Eye (tissue), 1 donor: ENCODE results near the gene CSH2.

Experiments
- DNase-seq: peaks from one replicate; pipeline ENCODE4 v3.0.0-alpha.2; 2015

Gene CSH2

DNA sequence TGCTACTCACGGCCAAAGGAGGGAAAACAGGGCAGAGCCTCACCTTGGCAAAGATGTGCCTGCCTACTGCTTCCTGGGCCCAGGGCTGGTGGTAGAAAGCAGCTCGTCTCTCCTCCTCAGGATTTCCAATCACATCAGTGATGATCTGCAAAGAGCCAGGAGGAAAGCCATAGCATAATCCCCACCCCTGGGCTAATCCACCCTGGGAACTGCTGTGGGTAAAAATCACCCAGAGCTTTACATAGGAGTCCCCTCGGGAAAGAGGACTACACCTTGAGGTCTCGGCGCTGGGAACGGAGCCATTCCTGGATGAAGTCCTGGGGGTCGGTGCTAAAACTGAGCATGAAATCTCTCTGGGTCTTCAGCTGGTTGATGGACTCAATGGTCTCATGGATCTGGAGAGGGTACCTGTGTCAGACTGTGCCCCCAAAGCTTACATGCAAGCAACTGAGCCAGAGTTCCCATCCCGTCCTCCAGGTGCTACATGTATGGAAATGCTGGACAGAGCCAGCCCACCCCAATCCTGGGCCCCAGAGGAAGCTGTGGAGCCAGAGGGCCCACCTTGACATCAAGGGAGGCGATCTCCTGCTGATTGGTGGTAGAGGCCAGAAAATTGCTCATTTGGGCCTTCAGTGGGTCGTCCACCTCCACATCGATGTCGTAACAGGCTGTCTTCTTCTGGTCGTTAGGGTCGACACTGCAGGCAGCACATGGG is 40.3 kb downstream of the CSH2 start:
- DNase-seq, result no peak

DNA sequence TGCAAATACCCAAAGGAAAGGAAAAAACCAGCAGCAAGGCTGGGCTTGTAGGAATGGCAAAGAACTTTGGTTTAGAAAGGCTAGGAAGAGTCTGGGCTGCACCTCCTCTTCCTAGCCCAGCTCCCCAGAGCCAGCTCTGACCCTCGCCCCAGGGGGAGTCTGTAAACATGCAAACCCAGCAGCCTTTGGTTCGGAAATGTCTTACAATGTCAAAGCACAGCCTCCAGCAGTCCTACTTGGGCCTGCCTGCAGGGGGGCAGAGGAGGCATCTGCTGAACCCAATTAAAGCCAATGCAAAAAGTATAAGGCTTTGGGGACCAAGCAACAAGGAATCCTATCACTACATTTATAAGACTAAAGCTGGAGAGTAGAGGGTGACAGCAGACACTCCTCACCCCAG is 41.0 kb downstream of the CSH2 start:
- DNase-seq, result no peak

DNA sequence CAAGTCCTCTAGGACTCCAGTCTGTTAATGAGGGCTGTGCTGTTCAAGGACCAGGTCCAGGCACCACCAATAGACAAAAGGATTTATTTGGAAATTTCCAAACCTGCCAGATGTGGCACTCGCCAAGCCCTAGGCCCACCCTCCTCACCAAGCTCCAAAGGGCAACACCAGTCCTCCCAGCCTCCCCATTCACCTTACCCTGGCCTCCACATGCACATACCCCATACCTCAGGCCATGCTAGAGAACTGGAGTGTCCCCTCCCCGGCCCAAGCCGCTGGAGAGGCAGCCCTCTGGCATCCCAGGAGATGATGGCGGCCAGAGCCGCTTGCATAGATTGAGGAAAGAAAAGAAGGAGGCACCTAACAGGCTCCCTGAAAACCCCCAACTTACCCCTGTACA is 41.5 kb downstream of the CSH2 start:
- no peak for DNase-seq

DNA sequence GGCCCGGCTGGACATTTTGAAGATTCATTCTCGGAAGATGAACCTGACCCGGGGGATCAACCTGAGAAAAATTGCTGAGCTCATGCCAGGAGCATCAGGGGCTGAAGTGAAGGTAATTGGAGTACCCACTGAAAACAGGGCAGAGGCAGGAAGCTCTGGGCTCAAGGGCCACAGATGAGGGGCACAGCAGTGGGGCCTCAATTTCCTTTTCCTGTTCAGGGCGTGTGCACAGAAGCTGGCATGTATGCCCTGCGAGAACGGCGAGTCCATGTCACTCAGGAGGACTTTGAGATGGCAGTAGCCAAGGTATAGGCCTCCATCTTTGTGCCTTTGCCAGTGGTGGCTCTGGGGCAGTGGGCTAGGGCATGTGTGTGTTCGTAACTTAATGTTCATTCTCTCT is 42.0 kb downstream of the CSH2 start:
- DNase-seq, result no peak

DNA sequence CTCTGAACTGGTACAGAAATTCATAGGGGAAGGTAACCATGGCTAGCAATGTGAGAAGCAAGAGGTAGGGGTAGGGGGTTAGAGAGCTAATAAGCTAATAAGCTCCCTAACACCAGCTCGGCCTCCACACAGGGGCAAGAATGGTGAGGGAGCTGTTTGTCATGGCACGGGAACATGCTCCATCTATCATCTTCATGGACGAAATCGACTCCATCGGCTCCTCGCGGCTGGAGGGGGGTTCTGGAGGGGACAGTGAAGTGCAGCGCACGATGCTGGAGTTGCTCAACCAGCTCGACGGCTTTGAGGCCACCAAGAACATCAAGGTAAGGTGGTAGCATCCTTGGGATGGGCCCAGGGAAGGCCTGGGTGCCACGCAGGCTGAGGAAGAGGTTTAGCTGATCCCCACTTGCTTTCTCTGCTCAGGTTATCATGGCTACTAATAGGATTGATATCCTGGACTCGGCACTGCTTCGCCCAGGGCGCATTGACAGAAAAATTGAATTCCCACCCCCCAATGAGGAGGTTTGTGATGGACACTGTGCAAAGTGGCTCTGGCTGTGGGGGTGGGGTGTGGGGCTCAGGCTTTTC is 42.5 kb downstream of the CSH2 start:
- DNase-seq, result no peak

DNA sequence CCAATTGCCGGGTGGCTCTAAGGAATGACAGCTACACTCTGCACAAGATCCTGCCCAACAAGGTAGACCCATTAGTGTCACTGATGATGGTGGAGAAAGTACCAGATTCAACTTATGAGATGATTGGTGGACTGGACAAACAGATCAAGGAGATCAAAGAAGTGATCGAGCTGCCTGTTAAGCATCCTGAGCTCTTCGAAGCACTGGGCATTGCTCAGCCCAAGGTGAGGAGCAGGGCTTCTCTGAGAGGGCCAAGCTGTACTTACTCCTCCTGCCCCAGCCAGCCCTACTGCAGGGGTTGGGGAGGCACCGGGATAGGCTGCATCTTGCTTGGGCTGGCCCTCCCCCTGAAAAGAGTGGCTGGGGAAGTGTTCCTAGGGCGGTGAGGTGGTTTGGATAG is 43.2 kb downstream of the CSH2 start:
- no peak for DNase-seq

DNA sequence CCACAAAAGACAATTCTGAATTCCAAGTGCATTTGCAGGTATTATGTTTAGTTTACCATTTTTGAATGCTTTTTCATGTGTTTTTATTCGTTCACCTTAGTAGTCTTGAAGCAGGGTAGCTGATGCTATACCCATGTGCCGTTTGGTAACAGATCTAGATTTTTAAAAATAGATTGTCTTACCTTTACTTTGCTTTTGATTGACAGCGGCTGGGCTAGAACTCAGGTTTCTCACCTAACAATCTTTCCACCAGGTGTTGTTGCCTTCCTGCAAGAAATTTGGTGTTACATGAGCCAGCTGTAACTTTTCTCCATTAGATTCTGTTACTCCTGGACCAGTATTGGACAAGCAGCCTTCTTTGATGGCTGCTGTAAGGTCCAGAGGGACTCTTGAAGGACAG is 44.5 kb downstream of the CSH2 start:
- DNase-seq, result no peak

DNA sequence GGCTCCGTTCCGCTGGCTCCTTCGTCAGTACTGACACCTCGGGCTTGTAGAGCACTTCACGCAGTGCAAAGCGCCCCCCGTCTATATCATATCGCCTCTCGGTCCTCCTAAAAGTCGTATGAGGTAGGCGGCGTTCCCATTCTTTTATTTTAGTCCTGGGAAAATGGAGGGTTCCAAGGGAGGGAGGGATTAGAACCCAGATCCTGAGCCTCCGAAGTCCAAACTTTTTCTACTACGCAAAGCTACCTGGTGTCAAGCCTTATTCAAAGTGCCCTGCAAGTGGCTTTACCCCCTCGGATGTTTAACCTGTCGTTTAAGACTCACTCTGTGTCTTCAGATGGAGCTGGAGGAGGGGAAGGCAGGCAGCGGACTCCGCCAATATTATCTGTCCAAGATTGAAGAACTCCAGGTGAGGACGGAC is 45.7 kb downstream of the CSH2 start:
- no peak for DNase-seq

DNA sequence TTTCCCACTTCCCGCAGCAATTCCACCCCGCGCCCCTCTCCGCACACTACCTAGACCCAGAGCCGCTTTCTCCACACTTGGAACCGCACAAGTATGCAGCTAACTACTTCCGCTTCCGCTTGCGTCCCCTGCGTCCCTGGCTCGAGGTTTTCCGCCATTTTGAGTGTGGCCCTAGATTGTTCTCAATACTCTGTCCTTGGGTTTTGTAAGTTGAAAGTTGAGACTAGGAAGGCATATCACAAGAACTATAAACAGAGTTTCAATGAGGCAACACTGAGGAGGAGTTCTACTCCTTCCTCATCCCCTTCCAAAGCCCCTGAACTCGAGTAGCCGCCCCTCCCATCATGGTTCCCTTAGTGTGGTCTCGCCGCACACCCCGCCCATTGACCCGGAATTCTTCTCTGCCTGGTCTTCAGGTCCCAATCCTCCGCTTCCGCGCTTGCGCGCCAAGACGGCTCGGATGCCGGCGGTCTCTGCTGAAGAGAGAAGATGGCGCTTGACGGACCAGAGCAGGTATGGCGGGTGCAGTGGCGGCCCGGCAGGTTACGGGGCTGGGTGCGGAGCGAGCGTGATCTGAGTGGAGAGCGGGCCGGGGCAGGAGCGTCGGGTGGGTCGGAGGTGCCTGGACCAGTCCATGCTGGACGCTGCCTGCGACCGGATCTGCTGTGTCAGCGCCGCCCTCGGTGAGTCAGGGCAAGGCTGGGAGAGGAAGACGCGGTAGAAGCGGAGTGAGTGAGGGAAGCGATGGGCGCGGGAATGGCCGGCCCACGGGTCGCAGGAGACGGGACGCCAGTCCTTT is 46.3 kb downstream of the CSH2 start, which contains the start of the genes FTSJ3 and PSMC5:
Gene FTSJ3 (minus strand): TSS at position 662 of the 799 bp plus-strand sequence. CDS start 761 bp downstream, outside the sequence.
Gene PSMC5 (plus strand): TSS at position 430 of the 799 bp plus-strand sequence. CDS start 60 bp downstream, at position 490.
- DNase-seq, result peak; percentile 99

DNA sequence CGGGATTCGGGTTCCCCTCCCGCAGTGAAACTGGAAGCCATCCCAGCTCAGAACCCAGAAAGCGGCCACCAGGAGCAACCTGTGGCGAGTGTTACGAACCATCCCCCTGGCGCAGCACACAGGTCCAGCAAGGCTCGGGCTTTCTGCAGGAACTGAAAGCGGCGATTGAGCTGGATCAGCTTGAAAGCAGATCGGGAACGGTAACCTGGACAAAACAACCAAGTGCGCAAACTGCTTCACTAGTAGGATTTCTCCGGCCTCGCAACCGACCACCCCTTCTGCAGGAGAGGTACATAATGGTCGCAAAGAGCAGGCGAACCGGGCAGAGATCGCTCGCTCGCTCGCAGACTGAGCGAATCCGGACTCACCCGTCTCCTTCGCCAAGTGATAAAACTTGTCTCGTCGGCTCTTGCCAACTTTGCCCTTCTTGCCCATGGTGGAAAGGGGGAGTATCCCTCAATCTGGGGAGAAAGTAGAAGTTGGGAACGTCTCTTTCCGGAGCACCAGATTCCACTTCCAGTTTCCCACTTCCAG is 46.9 kb downstream of the CSH2 start:
- no peak for DNase-seq

DNA sequence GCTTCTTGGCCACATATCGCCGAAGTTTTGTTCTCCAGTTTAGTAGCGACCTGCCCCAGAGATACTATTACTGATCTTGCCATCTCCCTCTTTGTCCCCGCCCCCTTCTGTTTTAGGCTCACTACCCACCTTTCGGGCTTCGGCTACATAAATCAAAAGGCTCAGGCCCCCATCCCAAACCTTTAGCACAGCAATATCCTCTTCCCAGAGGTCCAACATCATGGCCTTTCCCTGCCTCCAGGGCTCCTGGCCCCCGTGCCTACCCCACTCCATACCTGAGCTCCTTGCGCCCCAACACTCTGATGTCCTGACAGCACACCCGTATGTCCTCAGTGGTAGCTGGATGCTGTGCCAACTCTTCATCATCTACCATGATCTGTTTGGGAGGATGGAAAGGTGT is 49.1 kb downstream of the CSH2 start:
- DNase-seq, result no peak

DNA sequence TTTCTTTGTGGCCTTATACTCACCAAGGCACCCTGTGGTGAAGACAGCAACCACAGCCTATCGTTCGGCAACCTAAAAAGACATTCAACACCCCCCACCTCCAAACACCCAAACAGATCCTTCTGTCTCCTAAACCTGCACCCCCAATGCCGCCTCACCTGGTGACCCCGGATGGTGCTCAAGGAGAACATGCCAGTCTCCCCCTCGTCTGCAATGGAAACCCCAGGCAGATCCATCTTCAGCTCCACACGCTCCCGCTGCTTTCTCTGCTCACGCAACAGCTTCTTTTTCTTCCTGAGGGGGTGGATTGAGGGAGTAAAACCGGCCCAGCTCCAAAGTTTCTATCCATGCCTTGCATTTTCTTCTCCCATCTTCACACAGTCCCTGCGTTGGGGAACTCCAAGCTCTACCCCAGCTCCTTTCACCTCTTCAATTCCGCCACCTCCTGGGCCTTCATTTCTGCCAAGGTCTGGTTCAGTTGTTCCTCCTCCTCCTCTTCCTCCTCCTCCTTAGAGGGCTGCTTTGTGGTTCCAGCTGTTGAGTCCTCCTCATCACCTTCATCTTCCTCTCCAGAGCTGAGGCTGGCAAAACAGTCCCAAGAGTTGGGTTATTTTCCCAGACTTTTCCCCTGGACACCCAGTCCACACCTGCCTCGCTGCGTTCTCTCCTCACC is 49.7 kb downstream of the CSH2 start:
- no peak for DNase-seq

DNA sequence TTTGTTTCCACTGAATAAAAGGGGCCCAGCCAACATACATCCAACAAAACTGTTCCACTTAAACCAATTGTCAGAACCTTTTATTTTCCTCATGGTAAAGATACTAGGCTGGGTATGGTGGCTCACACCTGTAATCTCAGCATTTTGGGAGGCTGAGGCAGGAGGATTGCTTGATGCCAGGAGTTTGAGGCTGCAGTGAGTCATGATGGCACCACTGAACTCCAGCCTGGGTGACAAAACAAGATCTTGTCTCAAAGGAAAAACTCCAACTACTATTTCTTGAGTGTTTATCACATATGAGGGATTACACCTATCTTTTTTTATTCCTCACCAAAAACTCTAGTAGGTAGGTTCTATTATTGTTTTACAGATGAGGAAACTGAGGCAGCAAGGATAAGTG is 50.9 kb downstream of the CSH2 start:
- no peak for DNase-seq
